Lower leg skin (tissue), 3 donors: ENCODE data around the gene FRMD8.
"Not testable (repeated sequence)": the region's sequence is repeated elsewhere in the genome, so short reads cannot be mapped to it uniquely, and the experiment has no call there.

Experiments
- CTCF ChIP-seq, 3 donors: fragments of 450-650 bp; IDR thresholded peaks; one replicate each; pipeline ENCODE4 v1.5.1; 2016; ENCODE audit warnings: antibody characterized with exemption in 3 of 3, mild to moderate bottlenecking in 3 of 3, moderate library complexity in 2 of 3
- POLR2A ChIP-seq, 2 donors: fragments of 450-650 bp; IDR thresholded peaks; one replicate each; pipeline ENCODE4 v1.6.1; 2016 to 2017; ENCODE audit warnings: antibody characterized with exemption in 2 of 2, mild to moderate bottlenecking in 1 of 2, moderate library complexity in 1 of 2

- TF ChIP-seq CTCF, POLR2A (IDR thresholded peaks at IDR 0.05): not testable (repeated sequence)
Measured at GRCh38 chr11:65452259-65452658, 65.8 kb downstream of the FRMD8 start.
